PC-3 (cell line): ENCODE data around the gene CDH4. TPM values are rescaled to one million over a fixed set of nuclear protein-coding genes. Genes with fewer than 3 reads are reported as not detected.

Experiments used
- ATAC-seq: fragments of 200-7000 bp; cut with Tn5 transposase; 2 replicates; pipeline ENCODE4 v1.9.1; 2020; ENCODE audit warnings: mild to moderate bottlenecking, moderate library complexity
- BruUV-seq: library from RNA; stranded (reverse); fragments of 400-500 nt; replicated peaks from 2 replicates; lab custom pipeline; 2021; lab: Mats Ljungman, UMichigan
- CTCF ChIA-PET: fragments of 300-600 bp; sonication (Branson Sonifier 250); formaldehyde crosslinking; loops from one replicate; lab custom pipeline; 2022; ENCODE audit warnings: antibody characterized with exemption; lab: Charles Lee
- POLR2A ChIA-PET: fragments of 300-600 bp; sonication (Branson Sonifier 250); formaldehyde crosslinking; loops from one replicate; lab custom pipeline; 2022; ENCODE audit warnings: antibody characterized with exemption; ENCODE audit not compliant: unreplicated experiment; lab: Charles Lee
- DNase-seq: peaks from one replicate; pipeline ENCODE4 v3.0.0-alpha.2; 2015
- H2AFZ ChIP-seq: fragments of 300-600 bp; sonication (generic); 2 replicates; pipeline ENCODE4 v1.6.0; 2016; ENCODE audit warnings: antibody characterized with exemption, low read length
- H3F3A ChIP-seq: fragments of 300-600 bp; sonication (generic); one replicate; pipeline ENCODE4 v1.6.0; 2017; ENCODE audit warnings: antibody characterized with exemption, low read length, control low read depth, mild to moderate bottlenecking; ENCODE audit not compliant: unreplicated experiment
- H3K27ac ChIP-seq: fragments of 300-600 bp; sonication (generic); 2 replicates; pipeline ENCODE4 v1.5.1; 2016; ENCODE audit warnings: mild to moderate bottlenecking, low read length
- H3K27me3 ChIP-seq: fragments of 300-600 bp; sonication (generic); 2 replicates; pipeline ENCODE4 v1.6.1; 2016; ENCODE audit warnings: low read length, mixed read lengths
- H3K36me3 ChIP-seq: fragments of 300-600 bp; sonication (generic); 2 replicates; pipeline ENCODE4 v1.6.1; 2016; ENCODE audit warnings: low read depth, mixed run types, low read length, mixed read lengths
- H3K4me1 ChIP-seq: fragments of 300-600 bp; sonication (generic); 2 replicates; pipeline ENCODE4 v1.5.1; 2016; ENCODE audit warnings: low read length; ENCODE audit not compliant: insufficient read depth
- H3K4me2 ChIP-seq: fragments of 300-600 bp; sonication (generic); 2 replicates; pipeline ENCODE4 v1.6.0; 2016; ENCODE audit warnings: low read length
- H3K4me3 ChIP-seq: fragments of 300-600 bp; sonication (generic); 2 replicates; pipeline ENCODE4 v1.5.1; 2016; ENCODE audit warnings: mild to moderate bottlenecking, low read length, mixed read lengths
- H3K79me2 ChIP-seq: fragments of 300-600 bp; sonication (generic); 2 replicates; pipeline ENCODE4 v1.6.1; 2017; ENCODE audit warnings: low read length, mixed read lengths
- H3K9ac ChIP-seq: fragments of 300-600 bp; sonication (generic); 2 replicates; pipeline ENCODE4 v1.6.0; 2016; ENCODE audit warnings: mild to moderate bottlenecking, low read length
- H3K9me2 ChIP-seq: fragments of 300-600 bp; sonication (generic); replicated peaks from 2 replicates; pipeline ENCODE4 v1.6.1; 2016; ENCODE audit warnings: mixed run types, low read length, mixed read lengths
- H3K9me3 ChIP-seq: fragments of 300-600 bp; sonication (generic); 2 replicates; pipeline ENCODE4 v1.6.1; 2016; ENCODE audit warnings: low read length, mixed read lengths
- H4K20me1 ChIP-seq: fragments of 300-600 bp; sonication (generic); 2 replicates; pipeline ENCODE4 v1.6.1; 2016; ENCODE audit warnings: low read length, mixed read lengths
- CTCF ChIP-seq: fragments of 300-600 bp; sonication (generic); conservative IDR thresholded peaks from 2 replicates; pipeline ENCODE4 v1.5.1; 2017; ENCODE audit warnings: antibody characterized with exemption, low read depth, mild to moderate bottlenecking, low read length
- EZH2 ChIP-seq: fragments of 300-600 bp; sonication (generic); IDR thresholded peaks from one replicate; pipeline ENCODE4 v1.6.1; 2017; ENCODE audit warnings: antibody characterized with exemption, mild to moderate bottlenecking, low read length; ENCODE audit not compliant: unreplicated experiment
- EZH2phosphoT487 ChIP-seq: fragments of 300-600 bp; sonication (generic); IDR thresholded peaks from 2 replicates; pipeline ENCODE4 v1.6.1; 2018; ENCODE audit warnings: mild to moderate bottlenecking, antibody characterized with exemption, low read length, borderline replicate concordance
- intact Hi-C: fragments of 100-400 bp; cut with micrococcal nuclease; formaldehyde crosslinking; loops from 2 replicates; pipeline ENCODE4 v1.9.0; 2023
- total RNA-seq: library from RNA; depleted of rRNA; stranded (reverse); fragments of >200 nt; gene quantifications from 2 replicates; pipeline ENCODE4 v1.2.3, GENCODE V29; 2014

CDH4 gene
- total RNA-seq, 1 experiment from 2014 or later: not detected

- no peak overlapping the region for H2AFZ ChIP-seq
- BruUV-seq: no TSS peak
- intact Hi-C loops: no loop called here
Observed at GRCh38 chr20:61871160-61871559, 619.1 kb downstream of the CDH4 start.

GRCh38 chr20:61871913-61872312 lies 619.9 kb downstream of the CDH4 start:
- Histone ChIP-seq H2AFZ (no peak overlapping the region), H3K9me2 (no peaks in the 10 kb centered on the region), H3K4me2 (no peak overlapping the region), H3K79me2 (no peaks in the 10 kb centered on the region), H4K20me1 (no peaks in the 10 kb centered on the region), H3K27ac (no peak overlapping the region), H3K36me3 (no peaks in the 10 kb centered on the region), H3K27me3 (peaks cover 98% of the 10 kb centered on the region), H3K4me3 (no peak overlapping the region), H3K4me1 (no peaks in the 10 kb centered on the region), H3K9ac (no peak overlapping the region), H3F3A (no peaks in the 10 kb centered on the region), H3K9me3 (peaks cover 4% of the 10 kb centered on the region; the same call in 1 of the 2 replicates)
- CTCF ChIA-PET: no interaction called here
- BruUV-seq: no TSS peak
- intact Hi-C loops: no loop called here
- ATAC-seq (no peak), DNase-seq (no peak)
- TF ChIP-seq CTCF (no peak), EZH2phosphoT487 (no peak), EZH2 (no peak)
- POLR2A ChIA-PET: no interaction called here

More at GRCh38 chr20:61871160-61871559, 619.1 kb downstream of the CDH4 start:
- ATAC-seq (no peak), DNase-seq (no peak)
- no peak for TF ChIP-seq CTCF
- TF ChIP-seq EZH2: no peak
- TF ChIP-seq EZH2phosphoT487: no peak
- no peaks in the 10 kb centered on the region for H3K9me2 ChIP-seq
- H4K20me1 ChIP-seq: no peaks in the 10 kb centered on the region
- ChIA-PET CTCF (no interaction called here), POLR2A (no interaction called here)
- H3K9me3 ChIP-seq: peaks cover 4% of the 10 kb centered on the region; the same call in 1 of the 2 replicates
- H3K27ac ChIP-seq: no peak overlapping the region
- H3K4me2 ChIP-seq: no peak overlapping the region
- H3F3A ChIP-seq: no peaks in the 10 kb centered on the region
- no peaks in the 10 kb centered on the region for H3K4me1 ChIP-seq
- no peak overlapping the region for H3K9ac ChIP-seq
- peaks cover 98% of the 10 kb centered on the region for H3K27me3 ChIP-seq
- no peaks in the 10 kb centered on the region for H3K79me2 ChIP-seq
- no peaks in the 10 kb centered on the region for H3K36me3 ChIP-seq
- no peak overlapping the region for H3K4me3 ChIP-seq

GRCh38 chr20:61872371-61872900 lies 620.4 kb downstream of the CDH4 start:
- Histone ChIP-seq H3K4me3 (no peak overlapping the region), H3K9me2 (no peaks in the 10 kb centered on the region), H3K9ac (no peak overlapping the region), H3K4me2 (no peak overlapping the region), H3K27me3 (peaks cover 98% of the 10 kb centered on the region), H4K20me1 (no peaks in the 10 kb centered on the region), H3K27ac (no peak overlapping the region), H3K79me2 (no peaks in the 10 kb centered on the region), H2AFZ (no peak overlapping the region), H3F3A (no peaks in the 10 kb centered on the region), H3K36me3 (no peaks in the 10 kb centered on the region), H3K9me3 (peaks cover 4% of the 10 kb centered on the region; the same call in 1 of the 2 replicates), H3K4me1 (no peaks in the 10 kb centered on the region)
- ChIA-PET POLR2A (no interaction called here), CTCF (no interaction called here)
- BruUV-seq: no TSS peak
- intact Hi-C loops: no loop called here
- TF ChIP-seq CTCF: no peak
- TF ChIP-seq EZH2: no peak
- no peak for TF ChIP-seq EZH2phosphoT487
- DNase-seq (no peak), ATAC-seq (no peak)
